ENCODE data around the gene PRKCI. TPM values are rescaled to one million over a fixed set of nuclear protein-coding genes. Genes with fewer than 3 reads are reported as not detected.

The PRKCI gene
- total RNA-seq, 4 donors from 2014 or later = 20.2 to 40.5 (median 22.4) TPM

DNA sequence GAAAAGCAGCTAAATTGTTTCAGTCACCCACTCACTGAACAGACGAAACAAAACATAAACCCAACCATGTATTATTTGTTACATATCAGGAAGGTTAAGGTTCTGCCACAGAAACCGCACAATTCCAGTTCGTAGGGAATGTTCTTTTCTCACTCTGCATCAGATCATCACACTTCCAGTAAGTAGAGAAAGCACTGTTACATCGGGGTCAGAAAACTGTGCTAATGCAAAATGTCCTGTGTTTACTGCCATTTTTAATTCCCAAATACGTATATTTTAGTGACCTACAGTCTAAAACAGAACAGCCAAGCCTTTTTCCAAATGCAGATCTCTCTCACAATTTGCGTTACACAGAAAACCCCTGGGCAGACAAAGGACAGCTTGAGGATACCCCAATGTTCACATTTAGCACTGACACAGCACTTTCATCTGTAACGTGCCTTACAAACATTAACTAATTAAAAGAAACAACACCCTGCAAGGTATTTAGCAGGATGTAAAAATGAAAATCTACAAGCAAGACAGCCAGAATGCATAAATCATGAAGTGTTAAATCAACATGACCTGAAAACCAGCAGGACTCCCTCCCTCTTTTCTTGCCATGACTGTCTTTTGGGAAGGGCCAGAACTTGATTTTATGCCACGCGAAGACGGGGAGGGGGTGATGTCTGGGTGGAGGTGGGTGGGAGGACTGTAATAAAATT is 100.5 kb downstream of the PRKCI start:
- TF ChIP-seq, protein P1, sequence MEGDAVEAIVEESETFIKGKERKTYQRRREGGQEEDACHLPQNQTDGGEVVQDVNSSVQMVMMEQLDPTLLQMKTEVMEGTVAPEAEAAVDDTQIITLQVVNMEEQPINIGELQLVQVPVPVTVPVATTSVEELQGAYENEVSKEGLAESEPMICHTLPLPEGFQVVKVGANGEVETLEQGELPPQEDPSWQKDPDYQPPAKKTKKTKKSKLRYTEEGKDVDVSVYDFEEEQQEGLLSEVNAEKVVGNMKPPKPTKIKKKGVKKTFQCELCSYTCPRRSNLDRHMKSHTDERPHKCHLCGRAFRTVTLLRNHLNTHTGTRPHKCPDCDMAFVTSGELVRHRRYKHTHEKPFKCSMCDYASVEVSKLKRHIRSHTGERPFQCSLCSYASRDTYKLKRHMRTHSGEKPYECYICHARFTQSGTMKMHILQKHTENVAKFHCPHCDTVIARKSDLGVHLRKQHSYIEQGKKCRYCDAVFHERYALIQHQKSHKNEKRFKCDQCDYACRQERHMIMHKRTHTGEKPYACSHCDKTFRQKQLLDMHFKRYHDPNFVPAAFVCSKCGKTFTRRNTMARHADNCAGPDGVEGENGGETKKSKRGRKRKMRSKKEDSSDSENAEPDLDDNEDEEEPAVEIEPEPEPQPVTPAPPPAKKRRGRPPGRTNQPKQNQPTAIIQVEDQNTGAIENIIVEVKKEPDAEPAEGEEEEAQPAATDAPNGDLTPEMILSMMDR (IDR thresholded peaks at IDR 0.05; ENCODE audit: low read depth) = no peak

DNA sequence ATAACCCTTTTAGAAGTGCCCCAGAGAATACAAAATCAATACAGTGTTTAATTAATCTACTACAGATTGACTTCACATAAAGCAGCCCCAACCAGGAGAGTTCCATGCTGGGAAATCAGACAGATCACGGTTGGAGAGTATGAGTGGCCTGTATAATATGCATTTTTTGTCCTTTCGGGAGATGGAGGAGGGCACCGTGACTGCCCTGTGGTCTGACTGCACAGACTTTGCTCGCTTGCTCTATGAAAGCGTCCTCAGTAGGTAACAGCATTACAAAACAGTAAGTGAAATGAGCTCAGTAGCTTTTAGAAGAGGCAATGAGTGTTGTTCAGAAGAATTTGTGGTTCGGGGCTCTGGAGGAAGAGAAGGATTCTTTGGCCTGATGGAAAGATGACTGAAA is 101.1 kb downstream of the PRKCI start:
- TF ChIP-seq, protein P1 (IDR thresholded peaks at IDR 0.05; ENCODE audit: low read depth) = no peak

DNA sequence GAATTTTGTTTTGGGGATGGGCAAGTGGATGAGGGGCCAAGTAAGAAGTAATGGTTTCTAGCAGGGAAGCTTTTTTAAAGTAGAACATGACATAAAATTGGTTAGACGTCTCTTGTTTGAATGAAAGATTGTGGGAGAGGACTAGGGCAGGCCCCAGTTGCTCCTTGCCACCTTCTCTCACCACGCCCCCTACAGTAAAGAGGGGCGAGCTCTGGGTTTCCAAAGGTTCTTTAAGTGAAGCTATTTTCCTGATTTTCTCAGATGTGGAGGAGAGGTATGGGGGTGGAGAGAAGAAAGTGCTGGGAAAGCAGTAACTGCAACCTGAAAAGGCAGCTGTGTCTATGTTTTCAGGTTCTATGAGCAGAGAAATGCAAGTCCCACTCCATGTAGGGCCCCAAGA is 102.7 kb downstream of the PRKCI start:
- TF ChIP-seq, protein P1 (IDR thresholded peaks at IDR 0.05; ENCODE audit: low read depth) = no peak

DNA sequence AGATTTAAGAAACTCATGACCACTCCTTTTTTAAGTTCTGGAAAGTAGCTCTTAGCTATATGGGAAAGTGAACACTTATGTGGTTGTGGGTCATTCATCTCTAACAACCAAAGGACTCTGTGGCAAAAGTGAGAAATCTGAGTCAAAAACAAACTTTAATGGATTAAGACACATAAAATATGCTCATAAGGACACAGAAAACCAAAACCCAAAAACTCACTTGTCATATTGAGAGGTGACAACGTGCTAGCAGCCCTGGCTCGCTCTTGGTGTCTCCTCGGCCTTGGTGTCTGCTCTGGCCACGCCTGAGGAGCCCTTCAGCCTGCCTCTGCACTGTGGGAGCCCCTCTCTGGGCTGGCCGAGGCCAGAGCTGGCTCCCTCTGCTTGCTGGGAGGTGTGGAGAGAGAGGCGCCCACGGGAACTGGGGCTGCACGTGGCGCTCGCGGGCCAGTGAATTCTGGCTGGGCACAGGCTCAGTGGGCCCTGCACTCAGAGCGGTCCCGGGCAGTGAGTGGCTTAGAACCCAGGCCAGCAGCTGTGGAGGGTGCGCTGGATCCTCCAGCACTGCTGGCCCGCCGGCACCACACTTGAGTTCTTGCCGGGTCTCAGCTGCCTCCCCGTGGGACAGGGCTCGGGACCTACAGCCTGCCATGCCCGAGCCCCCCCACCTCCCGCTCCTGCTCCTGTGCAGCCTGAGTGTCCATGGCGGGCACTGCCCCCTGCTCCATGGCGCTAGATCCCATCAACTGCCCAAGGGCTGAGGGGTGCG is 105.0 kb downstream of the PRKCI start:
- TF ChIP-seq, protein P1 (IDR thresholded peaks at IDR 0.05; ENCODE audit: low read depth) = no peak

DNA sequence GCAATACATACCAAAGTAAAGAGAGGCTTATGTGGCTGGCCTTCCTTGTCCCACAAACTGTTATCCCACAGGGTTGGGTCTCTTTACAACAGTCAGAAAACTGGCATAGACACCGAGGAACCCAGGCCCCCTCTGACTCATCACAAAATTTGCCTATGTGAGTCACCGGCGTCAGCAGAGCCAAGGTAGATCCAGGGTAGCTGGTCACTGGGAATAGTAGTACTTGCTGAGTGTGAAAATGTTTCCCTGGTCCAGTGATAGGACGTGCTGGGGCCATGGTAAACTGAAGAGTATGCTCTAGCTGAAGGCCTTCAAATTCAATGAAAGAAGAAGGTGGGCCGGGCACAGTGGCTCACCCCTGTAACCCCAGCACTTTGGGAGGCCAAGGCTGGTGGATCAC is 108.1 kb downstream of the PRKCI start:
- TF ChIP-seq, protein P1 (IDR thresholded peaks at IDR 0.05; ENCODE audit: low read depth) = no peak

DNA sequence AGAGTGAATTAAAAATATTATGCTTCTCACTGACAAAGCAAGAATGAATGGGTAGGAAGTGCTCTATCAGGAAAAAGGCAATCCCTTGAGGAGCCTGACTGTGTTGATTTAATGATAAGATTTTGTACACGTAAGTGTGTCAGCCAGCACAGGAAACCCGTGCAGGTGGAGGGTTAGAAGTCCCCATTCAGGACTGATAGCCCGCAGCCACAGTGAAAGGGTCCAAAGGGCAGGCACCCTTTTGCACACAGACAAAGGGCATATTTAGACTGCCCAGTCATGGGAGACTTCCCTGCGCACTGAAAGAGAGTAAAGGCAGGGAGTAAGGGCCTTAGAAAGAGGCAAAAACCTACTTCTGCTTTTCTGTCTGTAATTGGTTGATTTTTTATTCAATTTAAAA is 108.9 kb downstream of the PRKCI start:
- TF ChIP-seq, protein P1 (IDR thresholded peaks at IDR 0.05; ENCODE audit: low read depth) = no peak

DNA sequence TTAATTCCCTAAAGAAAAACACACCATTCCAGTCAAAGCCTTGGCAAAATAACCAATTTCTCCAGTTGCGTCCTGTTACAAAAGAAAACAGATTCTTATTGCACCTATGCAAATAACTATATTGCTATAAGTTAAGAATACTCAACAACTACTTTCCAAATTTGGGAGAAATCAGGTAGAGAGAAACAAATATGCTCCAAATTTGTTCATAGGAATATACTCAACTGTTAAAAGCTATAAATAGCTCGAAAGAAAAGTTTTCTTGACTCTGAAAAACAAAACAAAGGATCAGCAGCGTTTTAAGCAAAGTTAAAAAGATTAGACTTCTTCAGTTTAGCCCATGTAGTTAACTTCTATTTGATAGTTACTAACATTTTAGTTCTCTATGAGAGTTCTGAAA is 115.2 kb downstream of the PRKCI start:
- TF ChIP-seq, protein P1 (IDR thresholded peaks at IDR 0.05; ENCODE audit: low read depth) = no peak

Measured in subcutaneous adipose tissue (tissue), 4 donors.